HepG2 (cell line): ENCODE results near the gene AP3D1. TPM values are rescaled to one million over a fixed set of nuclear protein-coding genes. Genes with fewer than 3 reads are reported as not detected.

ENCODE experiments used
- ARID2 ChIP-seq: sonication (generic); formaldehyde crosslinking; IDR thresholded peaks from 2 replicates; pipeline ENCODE4 v1.8.1; 2022; ENCODE audit warnings: mild to moderate bottlenecking, missing genetic modification reagents, borderline replicate concordance
- BORCS8-MEF2B ChIP-seq: sonication (generic); formaldehyde crosslinking; IDR thresholded peaks from 2 replicates; pipeline ENCODE4 v1.8.0; 2022; ENCODE audit warnings: mild to moderate bottlenecking, missing genetic modification reagents
- GABPB1 ChIP-seq: IDR thresholded peaks from 2 replicates; pipeline ENCODE4 v1.6.1; 2016; ENCODE audit warnings: mild to moderate bottlenecking, missing genetic modification reagents, moderate library complexity, missing compliant biosample characterization
- HMG20A ChIP-seq: IDR thresholded peaks from 2 replicates; pipeline ENCODE4 v1.6.1; 2016; ENCODE audit warnings: borderline replicate concordance
- HMG20B ChIP-seq: conservative IDR thresholded peaks from 2 replicates; pipeline ENCODE4 v1.6.1; 2016; ENCODE audit warnings: missing genetic modification reagents, missing compliant biosample characterization
- IKZF4 ChIP-seq: sonication (generic); formaldehyde crosslinking; IDR thresholded peaks from 2 replicates; pipeline ENCODE4 v1.5.1; 2020; ENCODE audit warnings: borderline replicate concordance, mild to moderate bottlenecking, low read depth, missing genetic modification reagents; ENCODE audit errors: not compliant biosample characterization
- MXI1 ChIP-seq: IDR thresholded peaks from 3 replicates; pipeline ENCODE4 v1.6.1; 2012; ENCODE audit warnings: low read depth, low read length, inconsistent platforms, borderline replicate concordance
- NCOR1 ChIP-seq: fragments of 200-600 bp; sonication (generic); IDR thresholded peaks from 2 replicates; pipeline ENCODE4 v1.7.0; 2017; ENCODE audit warnings: antibody characterized with exemption, low read length, borderline replicate concordance
- NR2C2 ChIP-seq: sonication (generic); formaldehyde crosslinking; IDR thresholded peaks from 2 replicates; pipeline ENCODE4 v1.4.0; 2020; ENCODE audit warnings: missing genetic modification reagents, mild to moderate bottlenecking, moderate library complexity, borderline replicate concordance
- SIX1 ChIP-seq: sonication (generic); formaldehyde crosslinking; IDR thresholded peaks from 2 replicates; pipeline ENCODE4 v1.4.0; 2020; ENCODE audit warnings: missing genetic modification reagents, borderline replicate concordance
- SMAD1 ChIP-seq: sonication (generic); formaldehyde crosslinking; IDR thresholded peaks from 2 replicates; pipeline ENCODE4 v1.4.0; 2020; ENCODE audit warnings: missing genetic modification reagents, low read depth, mild to moderate bottlenecking, borderline replicate concordance
- SRSF1 ChIP-seq: fragments of 200-400 bp; formaldehyde crosslinking; optimal IDR thresholded peaks from 2 replicates; pipeline ENCODE3; 2017; ENCODE audit warnings: mild to moderate bottlenecking, low read depth, low read length, moderate library complexity
- TP53 ChIP-seq: sonication (generic); formaldehyde crosslinking; conservative IDR thresholded peaks from 2 replicates; pipeline ENCODE4 v1.4.0; 2020; ENCODE audit warnings: missing genetic modification reagents
- XBP1 ChIP-seq: sonication (generic); formaldehyde crosslinking; IDR thresholded peaks from 2 replicates; pipeline ENCODE4 v1.5.0; 2020; ENCODE audit warnings: missing genetic modification reagents
- ZBTB21 ChIP-seq: sonication (generic); formaldehyde crosslinking; IDR thresholded peaks from 2 replicates; pipeline ENCODE4 v1.4.0; 2020; ENCODE audit warnings: missing genetic modification reagents
- ZBTB8A ChIP-seq: sonication (generic); formaldehyde crosslinking; IDR thresholded peaks from 2 replicates; pipeline ENCODE4 v1.4.0; 2020; ENCODE audit warnings: mild to moderate bottlenecking, low read depth, missing genetic modification reagents, borderline replicate concordance
- ZFP90 ChIP-seq: sonication (generic); formaldehyde crosslinking; IDR thresholded peaks from 2 replicates; pipeline ENCODE4 v1.8.0; 2022; ENCODE audit warnings: missing genetic modification reagents, mild to moderate bottlenecking, inconsistent platforms, borderline replicate concordance
- ZKSCAN5 ChIP-seq: sonication (generic); formaldehyde crosslinking; IDR thresholded peaks from 2 replicates; pipeline ENCODE4 v1.5.1; 2020; ENCODE audit warnings: mild to moderate bottlenecking, missing genetic modification reagents
- ZNF143 ChIP-seq: sonication (generic); formaldehyde crosslinking; IDR thresholded peaks from 2 replicates; pipeline ENCODE4 v1.4.0; 2020; ENCODE audit warnings: missing genetic modification reagents
- ZNF747 ChIP-seq: sonication (generic); formaldehyde crosslinking; IDR thresholded peaks from 2 replicates; pipeline ENCODE4 v1.8.1; 2023; ENCODE audit warnings: missing genetic modification reagents, mild to moderate bottlenecking, borderline replicate concordance
- ZNF777 ChIP-seq: sonication (generic); formaldehyde crosslinking; IDR thresholded peaks from 2 replicates; pipeline ENCODE4 v1.4.0; 2020; ENCODE audit warnings: missing genetic modification reagents
- polyA plus RNA-seq, 8 experiments: library from polyadenylated mRNA; depleted of rRNA in 3 of 8; stranded (reverse) in 7 of 8; unstranded in 1 of 8; fragments of >200 nt; fragmentation: Illumina TruSeq in 4 of 8; extraction: Trizol in 4 of 8; gene quantifications; 2 replicates each; pipeline versions ENCODE4 v1.2.1 to v1.2.3, GENCODE V29; 2011 to 2016; ENCODE audit warnings: low read depth in 4 of 8, missing spikeins in 1 of 8, mixed read lengths in 1 of 8; ENCODE audit not compliant: insufficient read depth in 1 of 8
- total RNA-seq, 5 experiments: library from RNA; depleted of rRNA; stranded (reverse); fragments of >200 nt; fragmentation: Illumina TruSeq; extraction: Trizol; gene quantifications; 2 replicates each; pipeline ENCODE4 v1.2.3, GENCODE V29; 2016; ENCODE audit warnings: low read depth in 1 of 5
- TF ChIP-seq, protein P1 (sequence below): sonication (generic); formaldehyde crosslinking; IDR thresholded peaks from 2 replicates; pipeline ENCODE4 v1.5.1; 2020; ENCODE audit warnings: mild to moderate bottlenecking, missing genetic modification reagents, borderline replicate concordance
- TF ChIP-seq, protein P2 (sequence below): sonication (generic); formaldehyde crosslinking; IDR thresholded peaks from 2 replicates; pipeline ENCODE4 v1.4.0; 2020; ENCODE audit warnings: mild to moderate bottlenecking, low read depth, missing genetic modification reagents

The AP3D1 gene
- total and polyA plus RNA-seq, 2 of the 13 experiments (the other 11 are each of a cell fraction or from before 2014, with no cell fraction given): 68.0 to 82.6 TPM

DNA sequence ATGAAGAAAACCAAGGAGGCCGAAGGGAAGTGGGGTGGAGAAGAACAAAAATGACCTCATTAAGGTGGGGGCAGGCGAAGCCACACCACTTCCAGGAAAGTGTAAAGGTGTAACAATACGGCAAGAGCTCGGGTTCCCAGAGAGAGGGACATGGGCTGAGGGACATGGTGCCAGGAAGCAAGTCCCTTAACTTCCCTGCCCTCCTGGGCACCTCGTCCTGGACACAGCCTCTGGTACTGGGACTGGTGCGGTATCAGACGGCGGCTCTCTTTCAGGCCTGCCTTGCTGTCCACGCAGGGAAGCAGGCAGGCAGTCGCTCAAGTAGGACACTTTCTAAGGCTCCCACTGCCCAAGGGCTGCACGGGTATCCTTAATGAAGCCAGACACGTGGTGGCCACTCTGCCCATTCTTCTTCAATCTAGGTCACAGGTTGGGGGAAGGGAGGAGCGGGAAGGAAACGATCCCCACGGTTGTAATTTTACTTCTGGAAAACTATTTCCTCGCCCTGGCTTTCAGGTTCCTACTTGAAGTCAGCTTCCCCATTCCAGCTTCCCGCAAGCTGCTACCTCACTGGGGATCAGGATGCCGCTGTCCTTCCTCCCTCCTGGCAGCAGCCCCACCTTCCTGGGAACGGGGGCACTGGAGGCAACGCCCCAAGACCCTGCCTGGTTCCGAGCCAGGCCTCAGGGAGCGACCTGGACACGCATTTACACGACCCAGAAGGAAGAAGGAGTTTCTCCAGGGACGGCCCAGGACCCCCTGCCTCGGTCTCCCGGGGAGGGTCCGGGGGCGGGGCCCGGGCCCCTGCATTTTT is 1.2 kb downstream of the AP3D1 start (continued):
- TF ChIP-seq, protein P1, sequence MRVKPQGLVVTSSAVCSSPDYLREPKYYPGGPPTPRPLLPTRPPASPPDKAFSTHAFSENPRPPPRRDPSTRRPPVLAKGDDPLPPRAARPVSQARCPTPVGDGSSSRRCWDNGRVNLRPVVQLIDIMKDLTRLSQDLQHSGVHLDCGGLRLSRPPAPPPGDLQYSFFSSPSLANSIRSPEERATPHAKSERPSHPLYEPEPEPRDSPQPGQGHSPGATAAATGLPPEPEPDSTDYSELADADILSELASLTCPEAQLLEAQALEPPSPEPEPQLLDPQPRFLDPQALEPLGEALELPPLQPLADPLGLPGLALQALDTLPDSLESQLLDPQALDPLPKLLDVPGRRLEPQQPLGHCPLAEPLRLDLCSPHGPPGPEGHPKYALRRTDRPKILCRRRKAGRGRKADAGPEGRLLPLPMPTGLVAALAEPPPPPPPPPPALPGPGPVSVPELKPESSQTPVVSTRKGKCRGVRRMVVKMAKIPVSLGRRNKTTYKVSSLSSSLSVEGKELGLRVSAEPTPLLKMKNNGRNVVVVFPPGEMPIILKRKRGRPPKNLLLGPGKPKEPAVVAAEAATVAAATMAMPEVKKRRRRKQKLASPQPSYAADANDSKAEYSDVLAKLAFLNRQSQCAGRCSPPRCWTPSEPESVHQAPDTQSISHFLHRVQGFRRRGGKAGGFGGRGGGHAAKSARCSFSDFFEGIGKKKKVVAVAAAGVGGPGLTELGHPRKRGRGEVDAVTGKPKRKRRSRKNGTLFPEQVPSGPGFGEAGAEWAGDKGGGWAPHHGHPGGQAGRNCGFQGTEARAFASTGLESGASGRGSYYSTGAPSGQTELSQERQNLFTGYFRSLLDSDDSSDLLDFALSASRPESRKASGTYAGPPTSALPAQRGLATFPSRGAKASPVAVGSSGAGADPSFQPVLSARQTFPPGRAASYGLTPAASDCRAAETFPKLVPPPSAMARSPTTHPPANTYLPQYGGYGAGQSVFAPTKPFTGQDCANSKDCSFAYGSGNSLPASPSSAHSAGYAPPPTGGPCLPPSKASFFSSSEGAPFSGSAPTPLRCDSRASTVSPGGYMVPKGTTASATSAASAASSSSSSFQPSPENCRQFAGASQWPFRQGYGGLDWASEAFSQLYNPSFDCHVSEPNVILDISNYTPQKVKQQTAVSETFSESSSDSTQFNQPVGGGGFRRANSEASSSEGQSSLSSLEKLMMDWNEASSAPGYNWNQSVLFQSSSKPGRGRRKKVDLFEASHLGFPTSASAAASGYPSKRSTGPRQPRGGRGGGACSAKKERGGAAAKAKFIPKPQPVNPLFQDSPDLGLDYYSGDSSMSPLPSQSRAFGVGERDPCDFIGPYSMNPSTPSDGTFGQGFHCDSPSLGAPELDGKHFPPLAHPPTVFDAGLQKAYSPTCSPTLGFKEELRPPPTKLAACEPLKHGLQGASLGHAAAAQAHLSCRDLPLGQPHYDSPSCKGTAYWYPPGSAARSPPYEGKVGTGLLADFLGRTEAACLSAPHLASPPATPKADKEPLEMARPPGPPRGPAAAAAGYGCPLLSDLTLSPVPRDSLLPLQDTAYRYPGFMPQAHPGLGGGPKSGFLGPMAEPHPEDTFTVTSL (CRISPR knock-in tag): no peak
- TF ChIP-seq IKZF4 (CRISPR knock-in tag): no peak
- no peak for TF ChIP-seq NCOR1
- TF ChIP-seq NR2C2 (CRISPR knock-in tag): no peak
- no peak for TF ChIP-seq SMAD1 (CRISPR knock-in tag)
- TF ChIP-seq HMG20B: no peak
- no peak for TF ChIP-seq SRSF1
- 0 out of 2 replicates have a peak, but pooled peaks have one; percentile 8 for TF ChIP-seq ZNF143
- no peak for TF ChIP-seq ARID2 (CRISPR knock-in tag)
- TF ChIP-seq ZNF777 (CRISPR knock-in tag): no peak
- TF ChIP-seq ZFP90: no peak
- 0 out of 2 replicates have a peak, but pooled peaks have one; percentile 5 for TF ChIP-seq GABPB1
- TF ChIP-seq, protein P2, sequence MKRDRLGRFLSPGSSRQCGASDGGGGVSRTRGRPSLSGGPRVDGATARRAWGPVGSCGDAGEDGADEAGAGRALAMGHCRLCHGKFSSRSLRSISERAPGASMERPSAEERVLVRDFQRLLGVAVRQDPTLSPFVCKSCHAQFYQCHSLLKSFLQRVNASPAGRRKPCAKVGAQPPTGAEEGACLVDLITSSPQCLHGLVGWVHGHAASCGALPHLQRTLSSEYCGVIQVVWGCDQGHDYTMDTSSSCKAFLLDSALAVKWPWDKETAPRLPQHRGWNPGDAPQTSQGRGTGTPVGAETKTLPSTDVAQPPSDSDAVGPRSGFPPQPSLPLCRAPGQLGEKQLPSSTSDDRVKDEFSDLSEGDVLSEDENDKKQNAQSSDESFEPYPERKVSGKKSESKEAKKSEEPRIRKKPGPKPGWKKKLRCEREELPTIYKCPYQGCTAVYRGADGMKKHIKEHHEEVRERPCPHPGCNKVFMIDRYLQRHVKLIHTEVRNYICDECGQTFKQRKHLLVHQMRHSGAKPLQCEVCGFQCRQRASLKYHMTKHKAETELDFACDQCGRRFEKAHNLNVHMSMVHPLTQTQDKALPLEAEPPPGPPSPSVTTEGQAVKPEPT (CRISPR knock-in tag): no peak
- no peak for TF ChIP-seq XBP1 (CRISPR knock-in tag)
- TF ChIP-seq ZBTB8A (CRISPR knock-in tag): no peak
- no peak for TF ChIP-seq HMG20A (CRISPR knock-in tag)
- peak; percentile 50; the same call in 1 of the 3 replicates for TF ChIP-seq MXI1
- peak; percentile 4; the same call in 1 of the 2 replicates for TF ChIP-seq BORCS8-MEF2B (CRISPR knock-in tag)
- no peak for TF ChIP-seq ZBTB21 (CRISPR knock-in tag)
- no peak for TF ChIP-seq ZNF747
- TF ChIP-seq TP53 (CRISPR knock-in tag): no peak
- TF ChIP-seq SIX1 (CRISPR knock-in tag): no peak
- no peak for TF ChIP-seq ZKSCAN5 (CRISPR knock-in tag)
